H1 (cell line): ENCODE measurements around the gene PATJ.

Experiments used
- CHD2 ChIP-seq: IDR thresholded peaks from 2 replicates; pipeline ENCODE4 v1.6.1; 2012; ENCODE audit warnings: low read length, improper control_type of control experiment
- CTCF ChIP-seq, 3 experiments: IDR thresholded peaks; 1 replicate in 2 of 3; 2 replicates in 1 of 3; pipeline versions ENCODE4 v1.5.1 to v1.6.1; 2011; ENCODE audit warnings: low read length in 3 of 3, mild to moderate bottlenecking in 3 of 3, inconsistent platforms in 2 of 3, low read depth in 1 of 3, moderate library complexity in 1 of 3; ENCODE audit not compliant: insufficient read depth in 1 of 3; ENCODE audit errors: control extremely low read depth in 1 of 3
- MAX ChIP-seq: IDR thresholded peaks from 2 replicates; pipeline ENCODE4 v1.6.1; 2012; ENCODE audit warnings: inconsistent platforms
- TAF1 ChIP-seq: IDR thresholded peaks from 2 replicates; pipeline ENCODE4 v1.6.1; 2011; ENCODE audit warnings: mild to moderate bottlenecking, low read depth, low read length

GRCh38 chr1:61818992-61819391 is 76.7 kb downstream of the PATJ start:
- TF ChIP-seq CHD2 (no peak), TAF1 (no peak), CTCF (IDR thresholded peaks at IDR 0.05; ENCODE audit: control extremely low read depth in 1 of 3, insufficient read depth in 1 of 3, low read depth in 1 of 3, low read length in 3 of 3) (no peak), MAX (no peak)
